HG03045 (cell line): ENCODE measurements around the gene ALDOB.
A peak's percentile ranks its signal among the peaks of the same experiment; 100 is the strongest.

ENCODE experiments used
- ATAC-seq: cut with Tn5 transposase; IDR thresholded peaks from one replicate; pipeline ENCODE4 v1.9.1; 2021; ENCODE audit warnings: mild to moderate bottlenecking, moderate library complexity; ENCODE audit not compliant: unreplicated experiment

The ALDOB gene

GRCh38 chr9:101457003-101457402, 21.4 kb upstream of the ALDOB start:
- no peak for ATAC-seq

GRCh38 chr9:101455656-101456240, 20.2 kb upstream of the ALDOB start:
- no peak for ATAC-seq

- no peak for ATAC-seq
Measured at GRCh38 chr9:101453776-101454570, 18.4 kb upstream of the ALDOB start.

GRCh38 chr9:101451498-101451897, 15.9 kb upstream of the ALDOB start:
- no peak for ATAC-seq

- no peak for ATAC-seq
Measured at GRCh38 chr9:101450931-101451330, 15.4 kb upstream of the ALDOB start.

GRCh38 chr9:101449071-101449721, 13.6 kb upstream of the ALDOB start:
- peak; percentile 99 for ATAC-seq

GRCh38 chr9:101448680-101449070, 13.1 kb upstream of the ALDOB start:
- no peak for ATAC-seq

- ATAC-seq = no peak
Measured at GRCh38 chr9:101446732-101447131, 11.2 kb upstream of the ALDOB start.

GRCh38 chr9:101445353-101446029, 9.9 kb upstream of the ALDOB start:
- no peak for ATAC-seq

- no peak for ATAC-seq
Measured at GRCh38 chr9:101443364-101443771, 7.8 kb upstream of the ALDOB start.

- no peak for ATAC-seq
Measured at GRCh38 chr9:101442736-101443135, 7.2 kb upstream of the ALDOB start.

GRCh38 chr9:101442318-101442717, 6.7 kb upstream of the ALDOB start:
- ATAC-seq = no peak

GRCh38 chr9:101440714-101441230, 5.2 kb upstream of the ALDOB start:
- ATAC-seq = no peak

GRCh38 chr9:101438523-101438922, 2.9 kb upstream of the ALDOB start:
- no peak for ATAC-seq

- no peak for ATAC-seq
Measured at GRCh38 chr9:101437806-101438232, 2.2 kb upstream of the ALDOB start.

GRCh38 chr9:101434998-101435397, 576 bp downstream of the ALDOB start:
- no peak for ATAC-seq

GRCh38 chr9:101433229-101433628, 2.3 kb downstream of the ALDOB start:
- no peak for ATAC-seq

GRCh38 chr9:101432740-101433139, 2.8 kb downstream of the ALDOB start:
- ATAC-seq = no peak

GRCh38 chr9:101432171-101432570, 3.4 kb downstream of the ALDOB start:
- no peak for ATAC-seq

- ATAC-seq = no peak
Measured at GRCh38 chr9:101429736-101430135, 5.8 kb downstream of the ALDOB start.

- ATAC-seq = no peak
Measured at GRCh38 chr9:101428909-101429308, 6.7 kb downstream of the ALDOB start.
